ENCODE measurements around the gene RAB21. TPM values are rescaled to one million over a fixed set of nuclear protein-coding genes. Genes with fewer than 3 reads are reported as not detected.

Gene RAB21
- total RNA-seq, 1 experiment from 2014 or later: 86.4 TPM

DNA sequence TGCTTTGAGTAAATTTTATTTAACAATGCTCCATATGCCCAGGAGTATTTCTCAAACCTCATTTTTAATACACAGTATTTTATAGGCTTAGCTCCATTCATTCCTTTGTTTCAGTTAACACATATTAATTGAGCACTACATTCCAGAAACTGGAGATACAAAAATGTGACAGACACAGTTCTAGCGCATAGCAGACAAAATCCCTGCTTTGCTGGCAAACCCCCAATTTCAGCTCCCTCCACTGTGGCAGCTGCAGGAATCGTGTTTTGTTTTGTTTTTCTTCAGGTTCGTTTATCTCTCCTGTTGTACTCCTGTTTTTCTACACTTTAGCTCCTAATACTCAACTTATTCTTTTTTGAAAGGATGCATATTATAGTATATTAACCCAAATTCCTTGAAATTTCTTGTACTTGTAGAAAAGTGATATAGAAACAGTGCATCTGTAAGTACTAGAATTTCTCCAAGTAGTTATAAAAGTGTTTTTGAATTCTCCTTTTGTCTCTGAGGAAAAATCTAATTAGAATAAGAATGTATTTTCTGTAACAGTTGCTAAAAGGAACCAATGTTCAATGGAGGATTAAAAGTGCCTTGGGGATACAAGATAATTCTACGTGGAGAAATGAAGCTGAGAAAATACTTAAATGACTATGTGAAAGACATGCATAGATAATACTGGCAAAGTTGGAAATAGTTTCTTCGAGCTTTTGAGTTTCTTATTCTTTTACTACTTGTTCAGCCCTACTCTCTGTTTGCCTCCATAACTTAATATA is 6.4 kb upstream of the RAB21 start:
- H3K9me3 Mint-ChIP-seq (ENCODE audit: unreplicated experiment): no peaks in the 10 kb centered on the region
- H3K36me3 Mint-ChIP-seq (ENCODE audit: insufficient read depth, unreplicated experiment): no peaks in the 10 kb centered on the region
- no peak for DNase-seq (ENCODE audit: unreplicated experiment)
- ChIA-PET CTCF (interaction anchor here (0.7 to 8.6 kb wide), 37 partner anchors 8 to 530 kb away, joined by 3 to 226 read pairs (median 5); partner anchors contain the start of genes THAP2, TMEM19 and ZFC3H1), POLR2A (interaction anchor here (0.5 to 15.8 kb wide), 12 partner anchors 8 to 111 kb away, joined by 3 to 258 read pairs (median 6); partner anchors contain the start of genes THAP2, TMEM19 and ZFC3H1)
- TF ChIP-seq, protein P1, sequence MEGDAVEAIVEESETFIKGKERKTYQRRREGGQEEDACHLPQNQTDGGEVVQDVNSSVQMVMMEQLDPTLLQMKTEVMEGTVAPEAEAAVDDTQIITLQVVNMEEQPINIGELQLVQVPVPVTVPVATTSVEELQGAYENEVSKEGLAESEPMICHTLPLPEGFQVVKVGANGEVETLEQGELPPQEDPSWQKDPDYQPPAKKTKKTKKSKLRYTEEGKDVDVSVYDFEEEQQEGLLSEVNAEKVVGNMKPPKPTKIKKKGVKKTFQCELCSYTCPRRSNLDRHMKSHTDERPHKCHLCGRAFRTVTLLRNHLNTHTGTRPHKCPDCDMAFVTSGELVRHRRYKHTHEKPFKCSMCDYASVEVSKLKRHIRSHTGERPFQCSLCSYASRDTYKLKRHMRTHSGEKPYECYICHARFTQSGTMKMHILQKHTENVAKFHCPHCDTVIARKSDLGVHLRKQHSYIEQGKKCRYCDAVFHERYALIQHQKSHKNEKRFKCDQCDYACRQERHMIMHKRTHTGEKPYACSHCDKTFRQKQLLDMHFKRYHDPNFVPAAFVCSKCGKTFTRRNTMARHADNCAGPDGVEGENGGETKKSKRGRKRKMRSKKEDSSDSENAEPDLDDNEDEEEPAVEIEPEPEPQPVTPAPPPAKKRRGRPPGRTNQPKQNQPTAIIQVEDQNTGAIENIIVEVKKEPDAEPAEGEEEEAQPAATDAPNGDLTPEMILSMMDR (IDR thresholded peaks at IDR 0.05; ENCODE audit: unreplicated experiment): no peak
- BruUV-seq (replicated peaks): no TSS peak
- no peaks in the 10 kb centered on the region for H3K4me1 Mint-ChIP-seq (ENCODE audit: insufficient read depth, unreplicated experiment)
- no peak overlapping the region for H3K4me3 Mint-ChIP-seq (ENCODE audit: unreplicated experiment)
- intact Hi-C loops (cut with micrococcal nuclease): loop anchor here (5.0 kb wide), 1 partner anchor 531 kb away; no protein-coding TSS in a partner anchor
- no peak overlapping the region for H3K27ac Mint-ChIP-seq (ENCODE audit: low read depth, unreplicated experiment)
- peaks cover 34% of the 10 kb centered on the region for H3K27me3 Mint-ChIP-seq (ENCODE audit: insufficient read depth, unreplicated experiment)

DNA sequence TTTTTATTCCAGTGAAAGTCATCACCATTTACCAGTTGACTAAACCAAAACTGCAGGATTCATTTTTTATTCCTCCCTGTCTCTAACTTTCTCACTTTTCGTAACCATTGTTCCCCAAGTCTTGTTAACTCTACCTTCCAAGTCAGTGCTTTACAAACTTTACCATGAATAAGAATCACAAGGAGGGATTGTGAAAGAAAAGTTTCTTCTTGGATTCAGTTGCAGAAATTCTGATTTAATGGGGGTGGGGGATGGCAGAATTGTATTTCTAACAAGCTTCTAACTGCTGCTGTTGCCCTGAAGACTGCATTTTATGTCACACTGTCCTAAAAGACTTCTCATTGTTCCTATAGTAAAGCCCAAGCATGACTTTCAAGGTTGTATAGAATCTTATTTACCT is 5.0 kb upstream of the RAB21 start:
- Mint-ChIP-seq H3K4me3 (ENCODE audit: unreplicated experiment) (no peak overlapping the region), H3K27me3 (ENCODE audit: insufficient read depth, unreplicated experiment) (peaks cover 34% of the 10 kb centered on the region), H3K36me3 (ENCODE audit: insufficient read depth, unreplicated experiment) (no peaks in the 10 kb centered on the region), H3K9me3 (ENCODE audit: unreplicated experiment) (no peaks in the 10 kb centered on the region), H3K27ac (ENCODE audit: low read depth, unreplicated experiment) (no peak overlapping the region), H3K4me1 (ENCODE audit: insufficient read depth, unreplicated experiment) (no peaks in the 10 kb centered on the region)
- ChIA-PET POLR2A (interaction anchor here (0.7 to 15.8 kb wide), 4 partner anchors 40 to 224 kb away, joined by 3 to 258 read pairs (median 72); partner anchors contain the start of genes THAP2, TMEM19 and ZFC3H1), CTCF (interaction anchor here (1.0 to 8.6 kb wide), 4 partner anchors 63 to 334 kb away, joined by 4 to 226 read pairs (median 40); partner anchors contain the start of genes THAP2, TMEM19 and ZFC3H1)
- BruUV-seq (replicated peaks): no TSS peak
- intact Hi-C loops (cut with micrococcal nuclease): loop anchor here (5.0 kb wide), 1 partner anchor 532 kb away; no protein-coding TSS in a partner anchor
- TF ChIP-seq, protein P1 (IDR thresholded peaks at IDR 0.05; ENCODE audit: unreplicated experiment): no peak
- DNase-seq (ENCODE audit: unreplicated experiment): no peak

DNA sequence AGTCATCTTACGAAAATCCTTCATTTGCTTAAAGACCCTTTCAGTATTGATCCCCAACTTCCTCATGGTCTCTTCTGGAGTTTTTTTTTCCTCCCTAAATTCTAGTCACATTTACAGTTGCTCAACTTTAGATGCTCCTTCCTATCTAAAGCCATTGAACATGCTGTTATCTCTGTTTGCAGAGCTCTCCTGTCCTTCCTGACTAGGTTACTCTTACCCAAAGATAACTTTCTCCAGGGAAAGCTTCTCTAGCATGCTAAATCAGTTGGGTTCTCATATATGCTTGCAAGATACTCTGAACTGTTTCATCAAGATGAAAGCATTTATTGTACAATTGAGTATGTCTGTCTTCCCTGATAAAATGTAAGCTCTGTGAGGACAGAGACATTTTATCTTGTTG is 1.8 kb upstream of the RAB21 start:
- H3K36me3 Mint-ChIP-seq (ENCODE audit: insufficient read depth, unreplicated experiment): peaks cover 7% of the 10 kb centered on the region
- intact Hi-C loops (cut with micrococcal nuclease): no loop called here
- no peak overlapping the region for H3K27ac Mint-ChIP-seq (ENCODE audit: low read depth, unreplicated experiment)
- TF ChIP-seq, protein P1 (IDR thresholded peaks at IDR 0.05; ENCODE audit: unreplicated experiment): no peak
- BruUV-seq (replicated peaks): no TSS peak
- H3K4me1 Mint-ChIP-seq (ENCODE audit: insufficient read depth, unreplicated experiment): no peaks in the 10 kb centered on the region
- POLR2A ChIA-PET: interaction anchor here (8.5 to 15.8 kb wide), 2 partner anchors 67 to 90 kb away, joined by 141 to 258 read pairs; partner anchors contain the start of genes THAP2, TMEM19 and ZFC3H1
- no peaks in the 10 kb centered on the region for H3K9me3 Mint-ChIP-seq (ENCODE audit: unreplicated experiment)
- H3K27me3 Mint-ChIP-seq (ENCODE audit: insufficient read depth, unreplicated experiment): peaks cover 34% of the 10 kb centered on the region
- CTCF ChIA-PET: interaction anchor here (0.8 to 8.6 kb wide), 4 partner anchors 67 to 116 kb away, joined by 3 to 226 read pairs (median 4); partner anchors contain the start of genes THAP2, TMEM19 and ZFC3H1
- H3K4me3 Mint-ChIP-seq (ENCODE audit: unreplicated experiment): no peak overlapping the region
- no peak for DNase-seq (ENCODE audit: unreplicated experiment)

Data from MCF 10A (cell line).